ENCODE data around the gene A1BG.

A1BG gene

DNA sequence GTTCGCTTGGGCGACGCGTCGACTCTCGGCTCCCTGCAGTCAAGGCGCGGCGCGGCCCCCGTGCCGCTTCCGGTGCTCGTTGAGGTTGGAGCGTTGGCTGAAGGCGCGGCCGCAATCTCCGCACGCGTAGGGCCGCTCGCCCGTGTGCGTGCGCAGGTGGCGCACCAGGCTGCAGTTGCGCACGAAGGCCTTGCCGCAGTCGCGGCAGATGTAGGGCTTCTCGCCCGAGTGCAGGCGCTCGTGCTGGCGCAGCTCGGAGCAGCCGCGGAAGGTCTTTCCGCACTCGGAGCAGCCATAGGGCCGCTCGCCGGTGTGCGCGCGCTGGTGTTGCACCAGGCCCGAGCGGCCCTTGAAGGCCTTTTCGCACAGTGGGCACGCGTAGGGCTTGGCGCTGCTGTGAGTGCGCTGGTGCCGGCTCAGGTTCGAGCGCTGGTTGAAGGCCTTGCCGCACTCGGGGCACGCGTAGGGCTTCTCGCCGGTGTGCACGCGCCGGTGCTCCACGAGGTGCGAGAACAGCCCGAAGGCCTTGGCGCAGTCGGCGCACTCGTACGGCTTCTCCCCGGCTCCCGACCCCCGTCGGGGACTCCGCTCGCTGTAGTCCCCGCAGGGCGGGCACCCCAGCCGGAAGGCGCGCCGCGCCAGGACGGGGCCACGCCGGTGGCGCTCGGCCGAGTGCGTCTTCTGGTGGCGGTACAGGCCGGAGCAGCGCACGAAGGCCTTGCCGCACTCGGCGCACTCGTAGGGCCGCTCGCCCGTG, 14.6 kb upstream of the A1BG start:
- TF ChIP-seq FOXP2 (optimal IDR thresholded peaks at IDR 0.05; ENCODE audit: control extremely low read depth, extremely low read length, insufficient read depth) = no peak
- TF ChIP-seq EZH2 (IDR thresholded peaks at IDR 0.05) = no peak
- no peak for TF ChIP-seq POLR2AphosphoS5 (IDR thresholded peaks at IDR 0.05; ENCODE audit: borderline replicate concordance, low read depth, low read length)
- H3K27ac ChIP-seq = no peak overlapping the region
- DNase-seq (ENCODE audit: low read depth, low spot score) = no peak
- no peak overlapping the region for H3K4me3 ChIP-seq
- H3K9me3 ChIP-seq (ENCODE audit: low read depth, low read length) = no peaks in the 10 kb centered on the region
- H3K36me3 ChIP-seq (ENCODE audit: insufficient read depth, low read length) = no peaks in the 10 kb centered on the region
- H3K9ac ChIP-seq (ENCODE audit: insufficient read length) = no peak overlapping the region

DNA sequence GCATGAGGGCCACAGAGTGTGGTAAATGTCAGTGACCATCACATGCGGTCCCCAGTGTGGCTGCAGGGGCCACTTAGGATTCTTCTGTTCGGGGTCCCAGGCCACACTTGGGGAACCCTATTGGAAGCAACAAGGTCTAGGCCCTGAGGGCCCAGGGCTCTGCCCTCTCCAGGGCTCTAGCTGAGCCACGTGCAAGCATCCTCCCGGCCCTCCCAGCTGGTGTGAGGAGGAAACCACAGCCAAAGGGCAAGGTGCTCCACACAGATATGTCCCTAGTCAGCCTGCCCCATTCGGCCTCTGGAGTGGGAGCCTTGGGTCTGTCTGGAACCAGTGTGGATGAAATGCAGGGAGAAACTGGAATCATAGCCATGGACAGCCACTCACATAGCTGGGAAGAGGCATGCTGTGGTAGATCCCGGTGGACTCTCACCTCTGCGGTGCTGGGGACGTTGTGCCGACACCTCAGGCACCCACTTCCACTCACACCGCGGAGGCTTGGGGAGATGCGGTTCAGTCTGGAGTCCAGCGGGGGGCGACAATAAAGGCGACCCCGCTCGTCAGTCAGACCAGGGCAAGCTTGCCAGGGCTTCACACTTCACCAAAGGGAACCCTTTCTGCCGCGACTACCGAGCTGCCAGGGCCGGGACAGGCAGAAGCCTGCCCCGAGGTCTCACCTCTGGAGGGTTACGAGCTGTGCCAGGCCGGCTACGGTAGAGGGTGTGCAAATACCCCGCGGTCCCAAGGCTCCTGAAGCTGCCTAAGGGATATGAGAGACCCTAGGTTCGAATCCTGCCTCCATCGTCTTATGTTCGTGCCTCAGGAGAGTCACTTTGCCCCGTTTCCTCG, 13.5 kb upstream of the A1BG start:
- no peak for DNase-seq (ENCODE audit: low read depth, low spot score)
- Histone ChIP-seq H3K36me3 (ENCODE audit: insufficient read depth, low read length) (no peaks in the 10 kb centered on the region), H3K27ac (no peak overlapping the region), H3K4me3 (no peak overlapping the region), H3K9ac (ENCODE audit: insufficient read length) (no peak overlapping the region), H3K9me3 (ENCODE audit: low read depth, low read length) (no peaks in the 10 kb centered on the region)
- TF ChIP-seq POLR2AphosphoS5 (IDR thresholded peaks at IDR 0.05; ENCODE audit: borderline replicate concordance, low read depth, low read length) (no peak), FOXP2 (optimal IDR thresholded peaks at IDR 0.05; ENCODE audit: control extremely low read depth, extremely low read length, insufficient read depth) (no peak), EZH2 (IDR thresholded peaks at IDR 0.05) (no peak)

DNA sequence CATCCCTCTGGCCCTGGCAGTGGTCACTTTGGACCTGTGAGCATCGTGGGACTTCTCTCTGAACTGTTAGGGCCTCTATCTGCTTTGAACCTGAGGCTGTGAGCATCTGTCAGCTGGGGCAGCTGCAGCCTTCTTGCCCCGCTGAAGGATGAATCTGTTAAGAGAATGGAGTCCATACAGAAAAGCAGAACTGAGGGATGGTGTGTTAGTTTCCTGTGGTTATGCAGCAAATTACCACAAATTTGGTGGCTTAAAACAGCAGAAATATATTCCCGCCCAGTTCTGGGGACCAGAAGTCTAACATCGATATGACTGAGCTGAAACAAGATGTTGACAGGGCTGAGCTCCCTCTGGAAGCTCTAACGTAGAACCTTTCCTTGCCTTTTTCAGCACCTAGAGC, 10.9 kb upstream of the A1BG start:
- Histone ChIP-seq H3K4me3 (no peak overlapping the region), H3K9ac (ENCODE audit: insufficient read length) (no peak overlapping the region), H3K27ac (no peak overlapping the region), H3K9me3 (ENCODE audit: low read depth, low read length) (no peaks in the 10 kb centered on the region), H3K36me3 (ENCODE audit: insufficient read depth, low read length) (no peaks in the 10 kb centered on the region)
- DNase-seq (ENCODE audit: low read depth, low spot score) = no peak
- TF ChIP-seq POLR2AphosphoS5 (IDR thresholded peaks at IDR 0.05; ENCODE audit: borderline replicate concordance, low read depth, low read length) (no peak), EZH2 (IDR thresholded peaks at IDR 0.05) (no peak), FOXP2 (optimal IDR thresholded peaks at IDR 0.05; ENCODE audit: control extremely low read depth, extremely low read length, insufficient read depth) (no peak)

DNA sequence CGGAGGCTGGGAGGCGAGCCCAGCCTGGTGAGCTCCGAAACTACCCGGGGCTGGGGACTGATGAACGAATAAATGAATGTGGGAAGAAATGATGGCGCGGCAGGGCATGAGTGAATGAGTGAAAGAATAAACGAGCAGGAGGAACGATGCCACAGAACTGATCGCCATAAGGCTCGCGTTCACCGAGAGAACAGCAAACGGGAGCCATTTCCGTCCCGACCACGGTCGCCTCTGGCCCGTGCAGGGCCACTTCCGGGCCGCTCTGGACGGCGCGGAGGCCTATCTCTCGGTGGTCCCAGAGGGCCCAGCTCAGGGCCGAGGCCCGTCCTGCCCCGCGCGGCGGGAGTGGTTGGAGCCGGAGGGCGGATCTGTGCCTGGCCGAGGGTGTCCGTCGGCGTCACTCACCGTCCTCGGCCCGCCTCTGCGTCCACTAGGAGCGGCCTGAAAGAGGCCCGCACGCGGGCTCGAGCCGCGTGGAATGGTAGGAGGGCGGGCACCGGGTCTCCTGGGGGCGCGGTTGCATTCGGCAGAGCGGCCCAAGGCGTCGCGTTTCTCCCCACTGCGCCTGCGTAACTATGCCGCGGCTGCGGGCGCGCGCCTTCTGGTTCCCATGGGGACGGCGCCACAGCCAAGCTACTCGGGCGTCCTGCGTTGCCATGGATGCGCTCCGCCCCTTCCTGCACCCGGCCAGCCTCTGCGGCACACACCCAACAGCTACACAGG, 9.1 kb upstream of the A1BG start, which contains the start of gene ZNF497:
Gene ZNF497 (minus strand): TSS at position 480 of the 723 bp plus-strand sequence. CDS start 5,116 bp downstream, outside the sequence.
- no peak for TF ChIP-seq EZH2 (IDR thresholded peaks at IDR 0.05)
- peak; percentile 96 for TF ChIP-seq POLR2AphosphoS5 (IDR thresholded peaks at IDR 0.05; ENCODE audit: borderline replicate concordance, low read depth, low read length)
- H3K27ac ChIP-seq = peak within 1 kb of the TSS; percentile 92
- no peaks in the 10 kb centered on the region for H3K9me3 ChIP-seq (ENCODE audit: low read depth, low read length)

DNA sequence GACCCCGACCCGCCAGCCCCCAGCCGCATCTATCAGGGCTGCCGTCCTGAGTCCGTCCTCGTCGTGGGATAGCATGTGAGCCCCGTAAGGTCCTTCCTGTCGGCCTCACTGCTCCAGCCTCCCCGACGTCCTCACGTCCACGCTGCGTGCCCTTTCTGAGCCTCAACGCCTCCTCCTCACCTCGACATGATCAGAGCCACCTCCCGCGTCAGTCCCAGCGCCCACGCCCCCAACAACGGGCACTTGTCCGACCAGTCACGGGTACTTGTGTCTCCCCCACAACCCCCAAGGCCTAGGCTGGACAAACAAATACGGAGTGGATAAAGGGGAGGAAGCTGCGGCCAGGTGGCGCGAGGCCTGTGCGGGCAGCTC, 8.6 kb upstream of the A1BG start:
- DNase-seq (ENCODE audit: low read depth, low spot score) = no peak
- Histone ChIP-seq H3K36me3 (ENCODE audit: insufficient read depth, low read length) (no peaks in the 10 kb centered on the region), H3K9me3 (ENCODE audit: low read depth, low read length) (no peaks in the 10 kb centered on the region), H3K4me3 (peak overlapping the region; percentile 100), H3K27ac (peak overlapping the region; percentile 92), H3K9ac (ENCODE audit: insufficient read length) (peak overlapping the region; percentile 99)
- TF ChIP-seq FOXP2 (optimal IDR thresholded peaks at IDR 0.05; ENCODE audit: control extremely low read depth, extremely low read length, insufficient read depth) (no peak), POLR2AphosphoS5 (IDR thresholded peaks at IDR 0.05; ENCODE audit: borderline replicate concordance, low read depth, low read length) (no peak), EZH2 (IDR thresholded peaks at IDR 0.05) (no peak)

More for the DNA sequence above, 9.1 kb upstream of the A1BG start, which contains the start of gene ZNF497:
- Histone ChIP-seq H3K4me3 (peak within 1 kb of the TSS; percentile 100), H3K36me3 (ENCODE audit: insufficient read depth, low read length) (no peaks in the 10 kb centered on the region), H3K9ac (ENCODE audit: insufficient read length) (peak within 1 kb of the TSS; percentile 99)
- peak; percentile 67 for DNase-seq (ENCODE audit: low read depth, low spot score)

DNA sequence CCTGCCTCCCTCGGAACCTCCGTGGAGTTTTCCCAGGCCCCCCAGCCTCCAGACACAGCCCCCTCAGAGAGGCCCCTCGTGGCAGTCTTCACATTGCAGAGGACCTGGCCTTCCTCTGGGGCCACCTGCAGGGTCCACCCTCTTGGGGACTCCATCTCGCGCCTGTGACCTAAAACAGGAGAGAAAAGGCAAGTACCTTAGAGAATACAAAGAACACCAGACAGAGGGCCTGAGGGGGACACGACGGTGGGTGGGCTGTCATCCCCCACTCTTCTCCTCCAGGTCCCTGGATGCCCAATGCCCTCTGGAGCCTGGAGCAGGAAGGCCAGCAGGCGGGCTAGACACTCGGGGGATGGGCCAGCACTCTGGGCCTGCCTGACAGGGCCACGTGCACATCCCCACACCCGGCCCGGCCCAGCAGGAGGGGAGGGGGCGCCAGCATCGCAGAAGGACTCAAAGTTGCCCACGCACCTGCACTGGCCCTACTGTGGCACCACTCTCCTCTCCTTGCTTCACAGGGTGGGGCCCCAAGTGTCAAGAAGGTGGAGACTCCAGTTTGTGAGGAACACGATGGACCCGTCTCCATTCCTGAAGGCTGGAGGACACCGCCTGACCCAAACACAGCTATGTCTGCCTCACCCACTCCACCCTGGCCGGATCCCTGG, 4.3 kb upstream of the A1BG start:
- TF ChIP-seq POLR2AphosphoS5 (IDR thresholded peaks at IDR 0.05; ENCODE audit: borderline replicate concordance, low read depth, low read length) (no peak), EZH2 (IDR thresholded peaks at IDR 0.05) (no peak), FOXP2 (optimal IDR thresholded peaks at IDR 0.05; ENCODE audit: control extremely low read depth, extremely low read length, insufficient read depth) (no peak)
- Histone ChIP-seq H3K9ac (ENCODE audit: insufficient read length) (no peak overlapping the region), H3K4me3 (no peak overlapping the region), H3K9me3 (ENCODE audit: low read depth, low read length) (no peaks in the 10 kb centered on the region), H3K27ac (no peak overlapping the region), H3K36me3 (ENCODE audit: insufficient read depth, low read length) (no peaks in the 10 kb centered on the region)
- no peak for DNase-seq (ENCODE audit: low read depth, low spot score)

DNA sequence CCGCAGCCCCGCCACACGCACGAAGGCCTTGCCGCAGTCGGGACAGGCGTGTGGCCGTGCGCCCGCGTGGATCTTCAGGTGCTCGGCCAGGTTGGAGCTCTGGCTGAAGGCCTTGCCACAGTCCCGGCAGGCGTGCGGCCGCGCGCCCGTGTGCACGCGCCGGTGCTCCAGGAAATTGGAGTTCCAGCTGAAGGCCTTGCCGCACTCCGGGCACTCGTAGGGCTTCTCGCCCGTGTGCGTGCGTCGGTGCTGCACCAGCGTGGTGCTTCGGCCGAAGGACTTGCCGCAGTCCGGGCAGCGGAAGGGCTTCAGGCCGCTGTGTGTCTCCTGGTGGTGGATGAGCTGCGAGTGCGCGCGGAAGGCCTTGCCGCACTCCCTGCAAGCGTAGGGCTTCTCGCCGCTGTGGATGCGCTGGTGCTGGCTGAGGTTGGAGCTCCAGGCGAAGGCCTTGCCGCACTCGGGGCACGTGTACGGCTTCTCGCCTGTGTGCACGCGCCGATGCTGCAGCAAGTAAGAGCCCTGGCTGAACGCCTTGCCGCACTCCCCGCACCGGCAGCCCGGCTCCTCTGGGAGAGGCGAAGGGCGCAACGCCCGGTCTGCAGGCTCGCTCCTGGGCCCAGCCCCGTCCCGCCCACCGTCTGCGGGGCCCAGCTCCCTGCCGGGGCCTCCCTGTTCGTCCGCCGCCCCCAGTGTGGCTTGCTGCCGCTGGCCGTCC, 3.6 kb upstream of the A1BG start:
- Histone ChIP-seq H3K36me3 (ENCODE audit: insufficient read depth, low read length) (no peaks in the 10 kb centered on the region), H3K4me3 (no peak overlapping the region), H3K9ac (ENCODE audit: insufficient read length) (no peak overlapping the region), H3K9me3 (ENCODE audit: low read depth, low read length) (no peaks in the 10 kb centered on the region), H3K27ac (no peak overlapping the region)
- no peak for DNase-seq (ENCODE audit: low read depth, low spot score)
- TF ChIP-seq POLR2AphosphoS5 (IDR thresholded peaks at IDR 0.05; ENCODE audit: borderline replicate concordance, low read depth, low read length) (no peak), EZH2 (IDR thresholded peaks at IDR 0.05) (no peak), FOXP2 (optimal IDR thresholded peaks at IDR 0.05; ENCODE audit: control extremely low read depth, extremely low read length, insufficient read depth) (no peak)

Data from SK-N-MC (cell line).